Suprapubic skin (tissue), 3 donors: Measurements from ENCODE around the gene UBE2E3.

Experiments
- CTCF ChIP-seq, 2 donors: fragments of 200-600 bp in 1 of 2; fragments of 450-650 bp in 1 of 2; sonication (generic) in 1 of 2; IDR thresholded peaks; one replicate each; pipeline ENCODE4 v1.5.1; 2016 to 2019; ENCODE audit warnings: antibody characterized with exemption in 2 of 2, mild to moderate bottlenecking in 1 of 2, moderate library complexity in 1 of 2
- EP300 ChIP-seq: sonication (generic); formaldehyde crosslinking; IDR thresholded peaks from one replicate; pipeline ENCODE4 v1.6.1; 2017; ENCODE audit warnings: antibody characterized with exemption
- POLR2A ChIP-seq, 2 donors: fragments of 450-650 bp; IDR thresholded peaks; one replicate each; pipeline ENCODE4 v1.6.1; 2017; ENCODE audit warnings: antibody characterized with exemption in 2 of 2, mild to moderate bottlenecking in 2 of 2, moderate library complexity in 2 of 2

GRCh38 chr2:181054256-181054655 lies 73.9 kb downstream of the UBE2E3 start:
- TF ChIP-seq CTCF (IDR thresholded peaks at IDR 0.05) = no peak
- TF ChIP-seq POLR2A (IDR thresholded peaks at IDR 0.05) = no peak
- TF ChIP-seq EP300 = no peak
